ENCODE results near the gene OR6Q1. TPM values are rescaled to one million over a fixed set of nuclear protein-coding genes. Genes with fewer than 3 reads are reported as not detected.

The OR6Q1 gene
- total and polyA plus RNA-seq, 4 donors, result not detected

GRCh38 chr11:58043379-58043778, 12.6 kb downstream of the OR6Q1 start:
- H3K4me3 ChIP-seq, result no peak overlapping the region
- DNase-seq, result no peak
- no peaks in the 10 kb centered on the region for H3K36me3 ChIP-seq (ENCODE audit: control insufficient read depth in 4 of 4, insufficient read depth in 4 of 4, low read length in 4 of 4)
- no peak for TF ChIP-seq CTCF (IDR thresholded peaks at IDR 0.05; ENCODE audit: control extremely low read depth, extremely low read depth)
- peaks cover 0 to 9% (median 0%) of the 10 kb centered on the region in 4 donors for H3K9me3 ChIP-seq (ENCODE audit: control insufficient read depth in 4 of 4, insufficient read depth in 3 of 4, low read length in 3 of 4)
- H3K27me3 ChIP-seq (ENCODE audit: control insufficient read depth in 3 of 3, insufficient read depth in 3 of 3, low read length in 2 of 3), result no peaks in the 10 kb centered on the region
- H3K27ac ChIP-seq (ENCODE audit: low read depth in 1 of 2, low read length in 1 of 2), result no peak overlapping the region
- H3K9ac ChIP-seq (ENCODE audit: insufficient read depth in 1 of 2, low read length in 2 of 2), result no peak overlapping the region
- no peak for ATAC-seq (ENCODE audit: insufficient read depth, low FRiP score)
- WGBS, 2 donors, result 71 to 84% methylated on average over 2 of the region's 2 CpGs
- no peaks in the 10 kb centered on the region for H3K4me1 ChIP-seq (ENCODE audit: control insufficient read depth in 5 of 5, insufficient read depth in 5 of 5, low read length in 5 of 5)

- Histone ChIP-seq H3K9me3 (ENCODE audit: control insufficient read depth in 4 of 4, insufficient read depth in 3 of 4, low read length in 3 of 4) (peaks cover 0 to 5% (median 0%) of the 10 kb centered on the region in 4 donors), H3K4me1 (ENCODE audit: control insufficient read depth in 5 of 5, insufficient read depth in 5 of 5, low read length in 5 of 5) (no peaks in the 10 kb centered on the region), H3K36me3 (ENCODE audit: control insufficient read depth in 4 of 4, insufficient read depth in 4 of 4, low read length in 4 of 4) (no peaks in the 10 kb centered on the region), H3K9ac (ENCODE audit: insufficient read depth in 1 of 2, low read length in 2 of 2) (no peak overlapping the region), H3K27ac (ENCODE audit: low read depth in 1 of 2, low read length in 1 of 2) (no peak overlapping the region), H3K27me3 (ENCODE audit: control insufficient read depth in 3 of 3, insufficient read depth in 3 of 3, low read length in 2 of 3) (no peaks in the 10 kb centered on the region), H3K4me3 (no peak overlapping the region)
- TF ChIP-seq CTCF (IDR thresholded peaks at IDR 0.05; ENCODE audit: control extremely low read depth, extremely low read depth), result no peak
- WGBS, 2 donors, result 67 to 85% methylated on average over 3 of the region's 3 CpGs
- no peak for ATAC-seq (ENCODE audit: insufficient read depth, low FRiP score)
- no peak for DNase-seq
Measured at GRCh38 chr11:58046231-58046630, 15.5 kb downstream of the OR6Q1 start.

- DNase-seq (no peak), ATAC-seq (ENCODE audit: insufficient read depth, low FRiP score) (no peak)
- peaks cover 0 to 1% (median 0%) of the 10 kb centered on the region in 4 donors for H3K9me3 ChIP-seq (ENCODE audit: control insufficient read depth in 4 of 4, insufficient read depth in 3 of 4, low read length in 3 of 4)
- H3K4me1 ChIP-seq (ENCODE audit: control insufficient read depth in 5 of 5, insufficient read depth in 5 of 5, low read length in 5 of 5), result no peaks in the 10 kb centered on the region
- TF ChIP-seq CTCF (IDR thresholded peaks at IDR 0.05; ENCODE audit: control extremely low read depth, extremely low read depth), result no peak
- WGBS, 2 donors, result 90 to 92% methylated on average over 3 of the region's 3 CpGs
- no peak overlapping the region for H3K4me3 ChIP-seq
- H3K9ac ChIP-seq (ENCODE audit: insufficient read depth in 1 of 2, low read length in 2 of 2), result no peak overlapping the region
- no peaks in the 10 kb centered on the region for H3K36me3 ChIP-seq (ENCODE audit: control insufficient read depth in 4 of 4, insufficient read depth in 4 of 4, low read length in 4 of 4)
- no peak overlapping the region for H3K27ac ChIP-seq (ENCODE audit: low read depth in 1 of 2, low read length in 1 of 2)
- no peaks in the 10 kb centered on the region for H3K27me3 ChIP-seq (ENCODE audit: control insufficient read depth in 3 of 3, insufficient read depth in 3 of 3, low read length in 2 of 3)
Measured at GRCh38 chr11:58047818-58048217, 17.1 kb downstream of the OR6Q1 start.

GRCh38 chr11:58055806-58056401, 25.2 kb downstream of the OR6Q1 start:
- Histone ChIP-seq H3K9me3 (ENCODE audit: control insufficient read depth in 4 of 4, insufficient read depth in 3 of 4, low read length in 3 of 4) (no peaks in the 10 kb centered on the region), H3K9ac (ENCODE audit: insufficient read depth in 1 of 2, low read length in 2 of 2) (no peak overlapping the region), H3K27ac (ENCODE audit: low read depth in 1 of 2, low read length in 1 of 2) (no peak overlapping the region), H3K4me1 (ENCODE audit: control insufficient read depth in 5 of 5, insufficient read depth in 5 of 5, low read length in 5 of 5) (peaks cover 0 to 10% (median 6%) of the 10 kb centered on the region in 5 donors), H3K36me3 (ENCODE audit: control insufficient read depth in 4 of 4, insufficient read depth in 4 of 4, low read length in 4 of 4) (no peaks in the 10 kb centered on the region), H3K27me3 (ENCODE audit: control insufficient read depth in 3 of 3, insufficient read depth in 3 of 3, low read length in 2 of 3) (no peaks in the 10 kb centered on the region), H3K4me3 (no peak overlapping the region)
- 91 to 94% methylated on average over 1 of the region's 1 CpG for WGBS, 2 donors
- ATAC-seq (ENCODE audit: insufficient read depth, low FRiP score), result no peak
- DNase-seq, result no peak
- TF ChIP-seq CTCF (IDR thresholded peaks at IDR 0.05; ENCODE audit: control extremely low read depth, extremely low read depth), result no peak
